Liver (tissue), 9 donors: ENCODE data around the gene GUCY1A1. TPM values are rescaled to one million over a fixed set of nuclear protein-coding genes. Genes with fewer than 3 reads are reported as not detected.

Experiments
- DNase-seq: peaks from one replicate; pipeline ENCODE4 v3.0.0-alpha.2; 2017; ENCODE audit warnings: low spot score
- H3K27ac ChIP-seq, 2 donors: one replicate each; pipeline ENCODE4 v1.7.0; 2013; ENCODE audit warnings: inconsistent platforms in 2 of 2, low read length in 2 of 2, control low read depth in 1 of 2, low read depth in 1 of 2, mild to moderate bottlenecking in 1 of 2
- H3K27me3 ChIP-seq, 4 donors: one replicate each; pipeline versions ENCODE4 v1.6.1 to v1.7.0; 2013; ENCODE audit warnings: low read length in 3 of 4, inconsistent platforms in 1 of 4, mild to moderate bottlenecking in 1 of 4, moderate library complexity in 1 of 4; ENCODE audit not compliant: control insufficient read depth in 4 of 4, insufficient read depth in 4 of 4
- H3K36me3 ChIP-seq, 4 donors: one replicate each; pipeline versions ENCODE4 v1.6.1 to v1.7.0; 2013; ENCODE audit warnings: low read length in 3 of 4, mild to moderate bottlenecking in 3 of 4, low read depth in 1 of 4, moderate library complexity in 1 of 4; ENCODE audit not compliant: control insufficient read depth in 4 of 4, insufficient read depth in 3 of 4
- H3K4me1 ChIP-seq, 4 donors: one replicate each; pipeline versions ENCODE4 v1.6.1 to v1.7.0; 2013; ENCODE audit warnings: low read length in 3 of 4, mild to moderate bottlenecking in 3 of 4, moderate library complexity in 1 of 4; ENCODE audit not compliant: control insufficient read depth in 4 of 4, insufficient read depth in 4 of 4
- H3K4me3 ChIP-seq, 3 donors: one replicate each; pipeline versions ENCODE4 v1.6.1 to v1.7.0; 2013; ENCODE audit warnings: low read length in 3 of 3, control low read depth in 1 of 3, low read depth in 1 of 3, mild to moderate bottlenecking in 1 of 3
- H3K9ac ChIP-seq, 2 donors: one replicate each; pipeline ENCODE4 v1.7.0; 2013; ENCODE audit warnings: low read length in 2 of 2, mild to moderate bottlenecking in 2 of 2, moderate library complexity in 2 of 2, control low read depth in 1 of 2, low read depth in 1 of 2
- H3K9me3 ChIP-seq, 4 donors: one replicate each; pipeline versions ENCODE4 v1.6.1 to v1.7.0; 2013; ENCODE audit warnings: low read length in 3 of 4; ENCODE audit not compliant: control insufficient read depth in 4 of 4
- CTCF ChIP-seq: fragments of 150-350 bp; IDR thresholded peaks from 2 replicates; pipeline ENCODE4 v1.5.1; 2017; ENCODE audit warnings: improper control_type of control experiment, low read depth, low read length; ENCODE audit not compliant: missing input control
- EGR1 ChIP-seq, 2 donors: IDR thresholded peaks; 2 replicates each; pipeline ENCODE4 v1.6.1; 2016 to 2018; ENCODE audit warnings: antibody characterized with exemption in 2 of 2, low read depth in 2 of 2
- FOXA1 ChIP-seq: IDR thresholded peaks from 2 replicates; pipeline ENCODE4 v1.6.1; 2016; ENCODE audit warnings: antibody characterized with exemption
- FOXA2 ChIP-seq: IDR thresholded peaks from 2 replicates; pipeline ENCODE4 v1.6.1; 2016; ENCODE audit warnings: antibody characterized with exemption
- GABPA ChIP-seq, 2 donors: IDR thresholded peaks in 1 of 2; conservative IDR thresholded peaks in 1 of 2; 2 replicates each; pipeline ENCODE4 v1.6.1; 2016; ENCODE audit warnings: antibody characterized with exemption in 2 of 2, mild to moderate bottlenecking in 1 of 2, moderate library complexity in 1 of 2
- HNF4A ChIP-seq, 2 donors: conservative IDR thresholded peaks; 2 replicates each; pipeline ENCODE4 v1.6.1; 2016; ENCODE audit warnings: antibody characterized with exemption in 2 of 2, mild to moderate bottlenecking in 2 of 2
- HNF4G ChIP-seq: IDR thresholded peaks from 2 replicates; pipeline ENCODE4 v1.6.1; 2016; ENCODE audit warnings: antibody characterized with exemption
- JUND ChIP-seq, 2 donors: IDR thresholded peaks; 2 replicates each; pipeline ENCODE4 v1.6.1; 2016; ENCODE audit warnings: antibody characterized with exemption in 2 of 2
- NR2F2 ChIP-seq: IDR thresholded peaks from 2 replicates; pipeline ENCODE4 v1.6.1; 2016; ENCODE audit warnings: antibody characterized with exemption
- RAD21 ChIP-seq, 2 donors: IDR thresholded peaks; 2 replicates each; pipeline ENCODE4 v1.6.1; 2016; ENCODE audit warnings: antibody characterized with exemption in 2 of 2, mild to moderate bottlenecking in 2 of 2
- REST ChIP-seq: IDR thresholded peaks from 2 replicates; pipeline ENCODE4 v1.6.1; 2016; ENCODE audit warnings: antibody characterized with exemption, mild to moderate bottlenecking
- RXRA ChIP-seq, 2 donors: IDR thresholded peaks; 2 replicates each; pipeline ENCODE4 v1.6.1; 2017 to 2018; ENCODE audit warnings: antibody characterized with exemption in 2 of 2, mild to moderate bottlenecking in 1 of 2
- SP1 ChIP-seq: IDR thresholded peaks from 2 replicates; pipeline ENCODE4 v1.6.1; 2018; ENCODE audit warnings: antibody characterized with exemption, mild to moderate bottlenecking
- TAF1 ChIP-seq: conservative IDR thresholded peaks from 2 replicates; pipeline ENCODE4 v1.6.1; 2016; ENCODE audit warnings: antibody characterized with exemption, mild to moderate bottlenecking
- YY1 ChIP-seq: IDR thresholded peaks from 2 replicates; pipeline ENCODE4 v1.6.1; 2016; ENCODE audit warnings: antibody characterized with exemption, mild to moderate bottlenecking
- WGBS: extraction: QIAGEN DNeasy Blood & Tissue Kit; methylation state at CpG from one replicate; pipeline ENCODE4 v1.1.7; 2013; 5-methylcytosine and 5-hydroxymethylcytosine counted together
- polyA plus RNA-seq, 2 donors: library from polyadenylated mRNA; stranded (reverse) in 1 of 2; unstranded in 1 of 2; fragments of 200-250 nt in 1 of 2; fragments of >200 nt in 1 of 2; fragmentation: Nextera tagmentation in 1 of 2; extraction: Ambion mirVana in 1 of 2; gene quantifications; one replicate each; pipeline versions ENCODE4 v1.2.1 to v1.2.3, GENCODE V29; 2013 to 2015
- total RNA-seq, 2 donors: library from RNA; depleted of rRNA; stranded (reverse); fragments of >200 nt; gene quantifications; one replicate each; pipeline ENCODE4 v1.2.3, GENCODE V29; 2014
- TF ChIP-seq, protein P1 (sequence below): IDR thresholded peaks from 2 replicates; pipeline ENCODE4 v1.6.1; 2016; ENCODE audit warnings: antibody characterized with exemption
- TF ChIP-seq, protein P2 (sequence below): IDR thresholded peaks from 2 replicates; pipeline ENCODE4 v1.6.1; 2016; ENCODE audit warnings: antibody characterized with exemption
- TF ChIP-seq, protein P3 (sequence below): IDR thresholded peaks from 2 replicates; pipeline ENCODE4 v1.6.1; 2016; ENCODE audit warnings: antibody characterized with exemption
- donor health status: healthy.
- donor health status: healthy.
- donor health status: healthy.
- donor health status: healthy.
- donor health status: healthy.

Gene GUCY1A1
- total and polyA plus RNA-seq, 4 donors = 2.8 to 13.5 (median 7.6) TPM

- peaks cover 0 to 4% (median 0%) of the 10 kb centered on the region in 4 donors for H3K4me1 ChIP-seq
- no peaks in the 10 kb centered on the region for H3K36me3 ChIP-seq
- H3K4me3 ChIP-seq = no peak overlapping the region
- TF ChIP-seq FOXA2 = no peak
- TF ChIP-seq REST = no peak
- TF ChIP-seq JUND (IDR thresholded peaks at IDR 0.05) = no peak
- TF ChIP-seq, protein P1, sequence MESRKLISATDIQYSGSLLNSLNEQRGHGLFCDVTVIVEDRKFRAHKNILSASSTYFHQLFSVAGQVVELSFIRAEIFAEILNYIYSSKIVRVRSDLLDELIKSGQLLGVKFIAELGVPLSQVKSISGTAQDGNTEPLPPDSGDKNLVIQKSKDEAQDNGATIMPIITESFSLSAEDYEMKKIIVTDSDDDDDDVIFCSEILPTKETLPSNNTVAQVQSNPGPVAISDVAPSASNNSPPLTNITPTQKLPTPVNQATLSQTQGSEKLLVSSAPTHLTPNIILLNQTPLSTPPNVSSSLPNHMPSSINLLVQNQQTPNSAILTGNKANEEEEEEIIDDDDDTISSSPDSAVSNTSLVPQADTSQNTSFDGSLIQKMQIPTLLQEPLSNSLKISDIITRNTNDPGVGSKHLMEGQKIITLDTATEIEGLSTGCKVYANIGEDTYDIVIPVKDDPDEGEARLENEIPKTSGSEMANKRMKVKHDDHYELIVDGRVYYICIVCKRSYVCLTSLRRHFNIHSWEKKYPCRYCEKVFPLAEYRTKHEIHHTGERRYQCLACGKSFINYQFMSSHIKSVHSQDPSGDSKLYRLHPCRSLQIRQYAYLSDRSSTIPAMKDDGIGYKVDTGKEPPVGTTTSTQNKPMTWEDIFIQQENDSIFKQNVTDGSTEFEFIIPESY = no peak
- TF ChIP-seq HNF4G = no peak
- TF ChIP-seq EGR1 (IDR thresholded peaks at IDR 0.05; ENCODE audit: low read depth in 2 of 2) = no peak
- TF ChIP-seq, protein P2, sequence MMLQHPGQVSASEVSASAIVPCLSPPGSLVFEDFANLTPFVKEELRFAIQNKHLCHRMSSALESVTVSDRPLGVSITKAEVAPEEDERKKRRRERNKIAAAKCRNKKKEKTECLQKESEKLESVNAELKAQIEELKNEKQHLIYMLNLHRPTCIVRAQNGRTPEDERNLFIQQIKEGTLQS = no peak
- no peak for TF ChIP-seq RXRA (IDR thresholded peaks at IDR 0.05)
- TF ChIP-seq SP1 = no peak
- TF ChIP-seq, protein P3, sequence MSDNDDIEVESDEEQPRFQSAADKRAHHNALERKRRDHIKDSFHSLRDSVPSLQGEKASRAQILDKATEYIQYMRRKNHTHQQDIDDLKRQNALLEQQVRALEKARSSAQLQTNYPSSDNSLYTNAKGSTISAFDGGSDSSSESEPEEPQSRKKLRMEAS = no peak
- TF ChIP-seq NR2F2 = no peak
- TF ChIP-seq HNF4A (conservative IDR thresholded peaks at IDR 0.05) = no peak
- TF ChIP-seq FOXA1 = no peak
- no peak for TF ChIP-seq TAF1
- no peak for TF ChIP-seq GABPA (IDR thresholded peaks at IDR 0.05 in 1 of 2, conservative IDR thresholded peaks at IDR 0.05 in 1 of 2)
- no peak for TF ChIP-seq RAD21 (IDR thresholded peaks at IDR 0.05)
- no peak for TF ChIP-seq CTCF
- TF ChIP-seq YY1 = no peak
- WGBS = 73% methylated on average over 5 of the region's 5 CpGs
- DNase-seq = no peak
- H3K9ac ChIP-seq = no peak overlapping the region
- H3K27ac ChIP-seq = no peak overlapping the region
- H3K27me3 ChIP-seq = no peaks in the 10 kb centered on the region
- H3K9me3 ChIP-seq = no peaks in the 10 kb centered on the region
Observed at GRCh38 chr4:155679343-155679742, 12.7 kb downstream of the GUCY1A1 start.
